Amniotic epithelial cell (primary cell): ENCODE results near the gene TMEM95.

ENCODE experiments used
- DNase-seq: peaks from one replicate; pipeline ENCODE4 v3.0.0-alpha.2; 2010; ENCODE audit warnings: low read depth

The TMEM95 gene

DNA sequence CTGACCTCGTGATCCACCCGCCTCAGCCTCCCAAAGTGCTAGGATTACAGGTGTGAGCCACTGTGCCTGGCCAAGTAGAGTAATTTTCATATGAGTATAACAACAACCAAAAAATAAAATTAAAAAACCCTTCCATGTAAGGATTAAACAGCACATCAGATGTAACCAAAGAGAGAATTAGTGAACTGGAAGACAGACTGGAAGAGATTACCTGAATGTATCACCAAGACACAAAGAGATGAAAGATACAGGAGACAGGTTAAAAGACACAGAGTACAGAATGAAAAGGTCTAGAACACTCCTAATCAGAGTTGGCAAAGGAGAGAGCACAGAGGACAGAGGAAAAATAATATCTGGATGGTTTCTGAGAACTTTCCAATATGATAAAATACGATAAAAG lies 24.2 kb downstream of the TMEM95 start:
- DNase-seq, result no peak

GRCh38 chr17:7380321-7380720 lies 25.4 kb downstream of the TMEM95 start:
- peak; percentile 28 for DNase-seq

DNA sequence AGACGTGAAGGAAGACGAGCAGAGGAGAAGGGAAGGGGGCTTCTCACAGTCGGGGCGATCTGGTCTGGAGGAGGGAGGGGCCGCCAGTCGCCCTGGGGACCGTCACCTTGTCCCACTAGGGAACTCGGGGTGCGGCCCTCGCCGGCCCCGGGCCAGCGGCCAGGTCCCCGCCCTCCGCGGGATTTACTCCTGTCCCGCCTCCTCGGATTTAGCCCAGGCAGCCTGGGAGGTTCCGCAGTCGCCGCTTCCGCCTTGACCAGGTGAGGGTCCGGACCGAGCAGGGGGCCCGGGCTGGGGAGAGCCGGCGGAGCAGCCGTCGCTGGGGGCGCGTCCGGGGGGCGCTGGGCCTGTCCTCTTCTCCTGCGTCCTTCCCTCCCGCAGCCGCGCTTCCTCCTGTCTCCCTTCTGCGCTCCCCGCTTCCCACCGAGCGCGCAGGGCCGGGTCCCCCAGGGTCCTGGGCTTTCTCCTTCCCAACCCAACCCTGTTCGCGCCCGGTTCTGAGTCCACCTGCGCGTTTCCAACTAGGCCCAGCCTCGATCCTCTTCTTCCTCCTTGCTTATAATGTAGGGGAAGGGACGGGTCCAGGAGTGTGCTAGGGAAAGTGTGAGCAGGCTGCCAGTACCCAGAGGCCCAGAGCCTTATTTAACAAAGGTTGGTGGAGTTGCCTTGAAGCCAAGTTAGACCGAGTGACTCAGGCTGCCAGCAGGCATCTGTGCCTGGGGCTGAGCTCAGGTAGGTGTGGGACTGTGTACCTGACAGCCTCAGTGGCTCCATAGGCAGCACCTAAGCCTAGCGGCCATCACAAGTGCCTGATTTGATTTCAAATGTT lies 26.1 kb downstream of the TMEM95 start, which contains the start of gene TNK1:
Gene TNK1, plus strand, starts transcription at position 235 of the 829 bp plus-strand sequence. CDS start 1,838 bp downstream, outside the sequence.
- no peak for DNase-seq

DNA sequence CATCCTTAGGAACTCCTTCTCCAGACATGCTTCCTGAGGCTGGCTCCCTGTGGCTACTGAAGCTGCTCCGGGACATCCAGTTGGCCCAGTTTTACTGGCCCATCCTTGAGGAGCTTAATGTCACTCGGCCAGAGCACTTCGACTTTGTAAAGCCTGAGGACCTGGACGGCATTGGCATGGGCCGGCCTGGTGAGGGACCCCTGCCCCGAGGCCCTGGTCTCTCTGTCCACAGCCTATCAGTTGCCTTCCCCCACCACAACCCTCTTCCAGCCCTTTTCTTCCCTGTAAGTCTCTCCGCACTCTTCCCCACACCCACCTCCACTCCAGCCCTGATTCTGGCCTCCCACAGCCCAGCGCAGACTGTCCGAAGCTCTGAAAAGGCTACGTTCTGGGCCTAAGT lies 27.9 kb downstream of the TMEM95 start:
- DNase-seq, result no peak

- DNase-seq, result no peak
Measured at GRCh38 chr17:7383371-7383741, 28.4 kb downstream of the TMEM95 start.

DNA sequence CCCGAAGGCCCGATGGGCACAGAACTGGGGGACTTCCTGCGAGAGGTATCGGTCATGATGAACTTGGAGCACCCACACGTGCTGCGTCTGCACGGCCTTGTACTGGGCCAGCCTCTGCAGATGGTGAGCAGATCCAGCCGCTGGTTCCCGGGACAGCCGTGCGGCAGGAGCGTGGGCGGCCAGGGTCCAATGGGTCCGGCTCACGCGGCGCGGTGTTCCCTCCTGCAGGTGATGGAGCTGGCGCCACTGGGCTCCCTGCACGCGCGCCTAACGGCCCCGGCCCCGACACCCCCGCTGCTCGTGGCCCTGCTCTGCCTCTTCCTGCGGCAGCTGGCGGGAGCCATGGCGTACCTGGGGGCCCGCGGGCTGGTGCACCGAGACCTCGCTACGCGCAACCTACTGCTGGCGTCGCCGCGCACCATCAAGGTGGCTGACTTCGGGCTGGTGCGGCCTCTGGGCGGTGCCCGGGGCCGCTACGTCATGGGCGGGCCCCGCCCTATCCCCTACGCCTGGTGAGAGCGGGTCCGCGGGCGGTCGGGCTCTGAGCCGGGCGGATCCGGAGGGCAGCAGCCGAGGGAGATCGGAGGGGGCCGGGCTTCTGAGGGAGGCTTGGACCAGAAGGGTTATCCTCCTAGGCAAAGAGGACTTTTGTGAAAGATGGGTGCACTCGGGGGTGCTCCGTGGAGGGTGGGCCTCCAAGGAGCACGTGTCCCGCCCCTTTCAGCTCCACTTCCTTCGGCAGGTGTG lies 29.0 kb downstream of the TMEM95 start:
- no peak for DNase-seq

DNA sequence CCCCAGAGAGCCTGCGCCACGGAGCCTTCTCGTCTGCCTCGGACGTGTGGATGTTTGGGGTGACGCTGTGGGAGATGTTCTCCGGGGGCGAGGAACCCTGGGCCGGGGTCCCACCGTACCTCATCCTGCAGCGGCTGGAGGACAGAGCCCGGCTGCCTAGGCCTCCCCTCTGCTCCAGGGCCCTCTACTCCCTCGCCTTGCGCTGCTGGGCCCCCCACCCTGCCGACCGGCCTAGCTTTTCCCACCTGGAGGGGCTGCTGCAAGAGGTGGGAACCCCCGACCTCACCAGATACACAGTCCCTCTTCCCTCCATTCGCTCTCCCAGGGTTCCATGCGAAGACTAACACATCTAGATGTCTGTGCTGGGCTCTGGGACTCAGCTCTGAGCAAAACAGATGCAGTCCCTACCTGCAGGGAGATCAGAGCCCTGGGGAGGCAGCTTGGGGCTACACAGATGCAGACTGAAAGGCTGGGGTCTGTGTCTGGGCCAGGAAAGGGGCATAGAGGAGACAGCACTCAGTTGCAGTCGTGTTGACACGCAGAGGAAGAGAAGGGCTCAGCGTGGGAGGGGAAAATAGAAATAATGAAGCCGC lies 29.6 kb downstream of the TMEM95 start:
- no peak for DNase-seq

DNA sequence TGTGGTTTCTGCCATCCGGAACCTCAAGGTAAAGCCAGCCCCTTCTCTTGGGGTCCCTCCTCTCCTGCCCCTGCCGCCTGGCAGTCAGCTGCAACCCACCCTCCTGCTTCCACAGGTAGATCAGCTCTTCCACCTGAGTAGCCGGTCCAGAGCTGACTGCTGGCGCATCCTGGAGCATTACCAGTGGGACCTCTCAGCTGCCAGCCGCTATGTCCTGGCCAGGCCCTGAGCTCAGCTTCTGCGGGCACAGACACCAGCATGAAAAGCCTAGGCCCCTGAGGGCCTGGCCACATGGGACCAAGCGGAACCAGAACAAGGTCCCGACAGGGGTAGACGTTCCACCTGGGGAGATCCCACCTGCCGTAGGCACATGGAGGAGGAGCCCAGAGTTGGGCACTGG lies 33.9 kb downstream of the TMEM95 start:
- no peak for DNase-seq

- DNase-seq, result no peak
Measured at GRCh38 chr17:7389924-7390910, 35.3 kb downstream of the TMEM95 start.

DNA sequence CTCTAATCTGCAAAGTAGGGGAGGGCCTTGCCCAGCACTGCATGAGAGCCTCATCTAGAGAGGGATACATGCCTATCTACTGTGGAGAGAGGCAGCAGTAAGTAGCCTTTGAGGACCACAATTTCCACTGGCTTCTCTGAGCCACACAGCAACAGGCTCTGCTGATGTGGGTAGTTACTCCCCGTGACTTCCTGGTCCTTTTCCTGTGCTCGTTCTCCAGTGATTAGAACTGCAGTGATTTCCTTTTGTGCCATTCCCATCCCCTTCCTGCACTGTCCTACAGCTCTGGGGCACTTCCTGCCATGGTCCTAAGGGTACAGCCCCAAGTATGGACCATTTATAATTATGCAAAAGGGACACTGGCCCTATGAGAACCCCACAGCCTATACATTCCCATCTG lies 36.4 kb downstream of the TMEM95 start:
- no peak for DNase-seq

GRCh38 chr17:7392696-7393612 lies 38.0 kb downstream of the TMEM95 start:
- DNase-seq, result no peak

DNA sequence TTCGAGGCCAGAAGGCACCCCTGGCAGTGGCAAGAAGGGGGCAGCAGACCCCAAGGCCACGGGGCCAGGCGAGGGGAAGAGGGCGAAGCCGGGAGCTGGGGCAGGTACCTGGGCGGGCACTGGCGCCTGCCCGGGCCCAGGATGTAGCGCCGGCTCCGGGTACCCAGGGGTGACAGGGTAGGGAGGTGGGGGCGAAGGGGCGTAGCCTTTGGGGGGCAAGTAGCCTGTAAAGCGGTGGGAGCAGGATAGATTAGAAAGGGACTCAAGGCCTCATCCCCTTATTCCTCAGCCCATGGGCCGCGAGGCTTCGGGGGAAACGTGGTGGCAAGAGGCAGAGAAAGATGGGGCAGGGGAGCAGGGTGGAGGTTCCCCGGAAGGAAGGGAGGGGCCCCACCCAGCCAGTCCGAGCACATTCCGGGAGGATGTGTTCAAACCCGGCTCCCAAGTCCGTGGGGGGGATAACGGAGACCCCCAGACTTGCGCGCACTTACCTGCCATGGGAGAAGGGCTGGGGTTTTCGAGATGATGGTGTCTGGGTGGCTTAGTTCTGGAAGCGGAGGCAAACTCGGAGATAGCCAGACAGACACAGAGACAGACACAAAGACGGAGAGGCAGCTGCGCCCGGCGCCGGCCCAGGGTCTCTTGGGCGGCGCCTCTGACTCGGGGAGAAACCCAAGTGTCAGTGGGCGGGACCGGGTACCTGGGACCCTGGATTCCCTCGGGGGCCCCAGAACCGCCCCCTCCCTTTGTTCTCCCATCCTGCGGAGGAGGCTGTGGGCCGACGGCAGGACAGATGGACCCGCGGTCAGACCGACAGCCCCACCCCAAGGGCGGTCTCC lies 38.9 kb downstream of the TMEM95 start:
- DNase-seq, result no peak

DNA sequence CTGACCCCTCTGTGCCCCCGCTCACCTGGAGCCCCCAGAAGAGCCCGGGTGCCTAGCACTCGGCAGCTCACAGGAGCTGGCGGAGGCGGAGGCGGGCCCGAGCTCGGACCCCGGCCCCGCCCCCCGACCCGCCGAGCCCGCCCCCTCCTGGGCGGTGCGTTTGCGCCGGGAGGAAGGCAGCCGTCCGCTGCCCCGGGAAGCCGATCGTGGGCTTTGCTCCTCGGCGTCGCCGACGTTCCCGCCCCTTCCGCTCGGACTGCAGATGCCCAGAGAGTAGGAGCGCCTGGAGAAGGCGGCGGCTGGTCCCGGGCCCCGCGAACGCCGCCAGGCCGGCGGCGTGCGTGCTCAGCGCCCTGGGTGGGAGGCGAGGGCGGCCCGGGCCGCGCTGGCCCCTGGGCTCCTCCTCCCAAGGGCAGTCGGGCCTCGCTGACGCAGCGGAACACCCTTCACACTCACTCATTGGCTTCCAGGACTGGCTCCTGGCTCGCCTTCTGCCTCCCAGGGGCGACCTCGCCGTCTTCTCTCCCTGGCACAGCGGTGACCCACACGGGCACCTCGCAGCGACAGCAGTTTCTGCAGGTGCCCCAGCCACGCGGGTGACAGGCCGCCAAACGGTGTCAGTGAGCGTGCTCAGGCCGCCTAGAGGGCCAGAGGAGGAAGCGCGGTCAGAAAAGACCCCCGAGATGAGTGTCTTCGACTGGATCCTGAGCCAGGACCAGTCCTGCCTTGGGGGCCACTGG lies 39.7 kb downstream of the TMEM95 start, which contains the start of gene PLSCR3:
Gene PLSCR3, minus strand, starts transcription at position 74 of the 740 bp plus-strand sequence. CDS start 415 bp downstream, outside the sequence.
- DNase-seq, result peak; percentile 84

DNA sequence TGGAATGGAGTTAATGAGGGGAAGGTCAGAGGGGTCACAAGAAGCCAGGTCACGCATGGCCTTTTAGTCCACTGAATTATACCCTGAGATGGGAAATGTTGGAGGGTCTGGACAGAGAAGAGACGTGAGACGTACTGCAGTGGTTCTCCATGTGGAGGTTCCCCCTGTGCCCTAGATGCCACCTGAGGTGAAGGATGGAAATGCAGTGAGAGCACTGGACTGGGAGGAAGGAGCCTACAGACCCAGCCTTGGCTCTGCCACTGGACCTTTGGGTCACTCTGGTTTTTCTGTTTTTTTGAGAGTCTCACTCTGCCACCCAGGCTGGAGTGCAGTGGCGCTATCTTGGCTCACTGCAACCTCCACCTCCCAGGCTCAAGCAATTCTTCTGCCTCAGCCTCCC lies 41.2 kb downstream of the TMEM95 start:
- no peak for DNase-seq

DNA sequence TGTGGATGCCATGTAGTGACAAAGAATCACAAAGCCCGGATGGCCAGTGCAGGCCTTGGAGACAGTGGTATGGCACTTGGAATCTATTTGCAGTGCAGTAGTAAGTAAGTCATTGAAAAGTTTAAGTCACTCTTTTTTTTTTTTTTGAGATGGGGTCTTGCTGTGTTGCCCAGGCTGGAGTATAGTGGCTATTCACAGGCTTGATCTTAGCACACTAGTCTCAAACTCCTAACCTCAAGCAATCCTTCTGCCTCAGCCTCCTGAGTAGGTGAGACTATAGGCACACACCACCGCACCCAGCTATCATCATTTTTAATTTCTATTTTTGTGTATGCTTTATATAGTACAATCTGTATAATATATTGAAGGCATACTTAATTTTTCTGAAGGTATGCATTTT lies 43.7 kb downstream of the TMEM95 start:
- DNase-seq, result no peak

GRCh38 chr17:7403043-7403726 lies 48.2 kb downstream of the TMEM95 start:
- DNase-seq, result no peak

DNA sequence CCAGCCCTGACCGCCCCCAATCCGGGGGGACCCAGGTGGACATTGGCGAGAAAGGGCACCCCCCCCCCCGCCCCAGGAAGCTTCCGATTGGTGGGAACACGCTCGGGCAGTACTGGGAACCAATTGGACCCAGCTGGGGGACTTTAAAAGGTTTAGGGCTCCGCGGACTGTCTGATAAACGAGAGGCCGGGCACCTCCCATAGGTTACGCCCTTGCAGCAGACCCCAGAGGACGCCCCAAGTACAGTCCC lies 48.7 kb downstream of the TMEM95 start:
- no peak for DNase-seq

DNA sequence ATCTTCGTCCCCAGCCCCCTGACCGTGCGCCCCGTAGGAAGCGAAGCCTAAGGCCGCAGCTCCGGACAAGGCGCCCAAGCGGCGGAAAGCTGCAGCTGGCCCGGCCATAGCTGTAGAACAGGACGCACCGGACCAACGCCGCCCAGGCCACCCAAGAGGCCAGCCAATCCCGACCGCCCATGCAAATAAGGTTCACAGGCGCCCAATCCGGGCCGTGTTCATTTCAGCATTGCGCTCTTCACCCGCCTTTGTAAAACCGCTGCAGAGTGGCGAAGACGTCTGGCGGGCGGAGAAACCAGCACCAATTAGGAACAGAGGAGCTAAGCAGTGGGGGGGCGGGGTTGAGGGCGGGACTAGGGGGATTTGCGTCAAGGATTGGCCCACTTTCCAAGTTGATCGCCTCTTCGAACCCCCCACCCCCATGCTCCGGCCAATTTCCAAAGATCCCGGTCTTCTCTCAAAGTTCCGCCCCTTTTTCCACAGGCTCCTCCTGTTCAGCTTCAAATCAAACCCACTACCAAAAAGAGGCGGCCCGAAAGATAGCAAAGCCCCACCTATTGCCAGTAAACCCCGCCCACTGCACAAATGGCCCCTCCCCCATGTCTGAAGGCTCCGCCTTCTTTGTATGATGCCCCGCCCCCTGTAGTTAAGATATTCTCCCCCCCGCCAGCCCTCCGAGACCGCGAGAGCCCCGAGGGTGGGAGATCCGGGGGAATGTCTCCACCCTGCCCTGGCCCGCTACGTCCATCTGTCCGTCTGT lies 49.2 kb downstream of the TMEM95 start, which contains the start of gene TMEM256:
Gene TMEM256, minus strand, starts transcription at position 121 of the 760 bp plus-strand sequence. Its CDS starts 13 bp downstream, at position 108.
- peak; percentile 99 for DNase-seq
